ENCODE measurements around the gene TAOK1.

Gene TAOK1

DNA sequence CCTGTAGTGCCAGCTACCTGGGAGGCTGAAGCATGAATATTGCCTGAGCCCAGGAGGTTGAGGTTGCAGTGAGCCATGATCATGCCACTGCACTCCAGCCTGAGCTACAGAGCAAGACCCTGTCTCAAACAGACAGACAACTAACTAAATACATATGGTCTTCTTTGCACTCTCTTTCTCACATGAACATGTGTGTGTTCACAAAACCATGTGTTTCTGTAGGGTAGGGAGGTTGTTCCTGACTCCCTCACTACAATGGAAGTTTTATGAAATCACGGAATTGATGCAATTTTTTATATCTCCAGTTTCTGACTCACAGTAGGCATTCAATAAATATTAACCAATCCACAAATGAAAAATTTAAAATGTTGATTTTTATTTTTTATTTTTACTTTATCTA, 128.2 kb downstream of the TAOK1 start:
- DNase-seq (ENCODE audit: low read depth, low spot score): no peak
- H3K4me3 ChIP-seq (ENCODE audit: low read depth, low read length): no peak overlapping the region
- POLR2A ChIA-PET: no interaction called here
- CTCF ChIA-PET: no interaction called here
- TF ChIP-seq, protein P1, sequence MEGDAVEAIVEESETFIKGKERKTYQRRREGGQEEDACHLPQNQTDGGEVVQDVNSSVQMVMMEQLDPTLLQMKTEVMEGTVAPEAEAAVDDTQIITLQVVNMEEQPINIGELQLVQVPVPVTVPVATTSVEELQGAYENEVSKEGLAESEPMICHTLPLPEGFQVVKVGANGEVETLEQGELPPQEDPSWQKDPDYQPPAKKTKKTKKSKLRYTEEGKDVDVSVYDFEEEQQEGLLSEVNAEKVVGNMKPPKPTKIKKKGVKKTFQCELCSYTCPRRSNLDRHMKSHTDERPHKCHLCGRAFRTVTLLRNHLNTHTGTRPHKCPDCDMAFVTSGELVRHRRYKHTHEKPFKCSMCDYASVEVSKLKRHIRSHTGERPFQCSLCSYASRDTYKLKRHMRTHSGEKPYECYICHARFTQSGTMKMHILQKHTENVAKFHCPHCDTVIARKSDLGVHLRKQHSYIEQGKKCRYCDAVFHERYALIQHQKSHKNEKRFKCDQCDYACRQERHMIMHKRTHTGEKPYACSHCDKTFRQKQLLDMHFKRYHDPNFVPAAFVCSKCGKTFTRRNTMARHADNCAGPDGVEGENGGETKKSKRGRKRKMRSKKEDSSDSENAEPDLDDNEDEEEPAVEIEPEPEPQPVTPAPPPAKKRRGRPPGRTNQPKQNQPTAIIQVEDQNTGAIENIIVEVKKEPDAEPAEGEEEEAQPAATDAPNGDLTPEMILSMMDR (IDR thresholded peaks at IDR 0.05; ENCODE audit: insufficient read depth, low read length, missing control alignments): no peak

DNA sequence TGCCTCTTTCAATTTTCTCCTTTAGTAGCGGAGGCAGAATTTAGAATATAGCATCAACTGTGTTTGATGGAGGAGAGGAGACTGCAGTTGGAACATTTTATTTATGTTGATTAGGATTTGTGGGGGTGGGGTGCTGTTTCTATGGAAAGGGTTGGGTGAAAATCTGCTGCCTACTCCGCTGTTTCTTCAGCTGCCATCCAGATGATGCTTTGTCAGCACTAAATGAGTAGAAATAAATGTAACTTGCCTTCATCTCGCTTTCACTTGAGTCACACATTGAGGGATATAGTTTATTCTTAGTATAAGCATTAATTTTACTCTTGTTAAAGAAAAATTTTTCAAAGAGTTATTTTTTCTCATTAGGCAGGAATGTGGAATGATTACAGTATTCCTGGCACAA, 134.5 kb downstream of the TAOK1 start:
- TF ChIP-seq, protein P1 (IDR thresholded peaks at IDR 0.05; ENCODE audit: insufficient read depth, low read length, missing control alignments): no peak
- CTCF ChIA-PET: interaction anchor here (1.4 to 6.2 kb wide), 4 partner anchors 11 to 155 kb away, joined by 4 to 64 read pairs (median 10); no protein-coding TSS in a partner anchor
- DNase-seq (ENCODE audit: low read depth, low spot score): no peak
- POLR2A ChIA-PET: no interaction called here
- no peak overlapping the region for H3K4me3 ChIP-seq (ENCODE audit: low read depth, low read length)

DNA sequence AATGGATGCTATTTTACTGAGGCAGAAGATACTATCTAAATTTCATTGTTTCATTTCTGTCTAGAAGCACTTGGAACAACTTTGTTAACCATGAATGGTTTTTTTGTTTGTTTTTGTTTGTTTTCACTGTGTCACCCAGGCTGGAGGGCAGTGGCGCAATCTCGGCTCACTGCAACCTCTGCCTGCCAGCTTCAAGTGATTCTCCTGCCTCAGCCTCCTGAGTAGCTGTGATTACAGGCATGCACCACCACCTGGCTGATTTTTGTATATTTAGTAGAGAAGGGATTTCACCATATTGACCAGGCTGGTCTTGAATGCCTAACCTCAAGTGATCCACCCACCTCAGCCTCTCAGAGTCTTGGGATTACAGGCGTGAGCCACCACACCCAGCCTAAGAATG, 136.2 kb downstream of the TAOK1 start:
- TF ChIP-seq, protein P1 (IDR thresholded peaks at IDR 0.05; ENCODE audit: insufficient read depth, low read length, missing control alignments): no peak
- ChIA-PET POLR2A (no interaction called here), CTCF (interaction anchor here (3.3 kb wide), 2 partner anchors 11 to 156 kb away, joined by 14 to 22 read pairs; no protein-coding TSS in a partner anchor)
- H3K4me3 ChIP-seq (ENCODE audit: low read depth, low read length): no peak overlapping the region
- no peak for DNase-seq (ENCODE audit: low read depth, low spot score)

DNA sequence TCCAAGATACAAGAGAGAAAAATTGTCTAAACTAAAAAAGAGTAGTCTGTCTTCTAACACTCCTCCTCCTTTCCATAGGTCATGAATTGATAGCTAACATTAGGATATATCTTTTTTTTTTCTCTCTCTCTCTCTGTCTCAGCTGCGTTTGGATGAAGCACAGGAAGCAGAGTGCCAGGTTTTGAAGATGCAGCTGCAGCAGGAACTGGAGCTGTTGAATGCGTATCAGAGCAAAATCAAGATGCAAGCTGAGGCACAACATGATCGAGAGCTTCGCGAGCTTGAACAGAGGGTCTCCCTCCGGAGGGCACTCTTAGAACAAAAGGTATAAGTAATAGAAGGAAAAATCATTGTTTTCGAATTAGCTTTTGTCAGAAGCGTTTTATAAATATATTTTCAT, 143.8 kb downstream of the TAOK1 start:
- no peak for DNase-seq (ENCODE audit: low read depth, low spot score)
- POLR2A ChIA-PET: interaction anchor here (0.9 kb wide), 1 partner anchor 240 kb away, joined by 3 read pairs; the partner anchor contains the start of gene NUFIP2
- no peak overlapping the region for H3K4me3 ChIP-seq (ENCODE audit: low read depth, low read length)
- TF ChIP-seq, protein P1 (IDR thresholded peaks at IDR 0.05; ENCODE audit: insufficient read depth, low read length, missing control alignments): no peak
- CTCF ChIA-PET: interaction anchor here (0.6 to 6.6 kb wide), 10 partner anchors 10 to 256 kb away, joined by 3 to 152 read pairs (median 4); no protein-coding TSS in a partner anchor

DNA sequence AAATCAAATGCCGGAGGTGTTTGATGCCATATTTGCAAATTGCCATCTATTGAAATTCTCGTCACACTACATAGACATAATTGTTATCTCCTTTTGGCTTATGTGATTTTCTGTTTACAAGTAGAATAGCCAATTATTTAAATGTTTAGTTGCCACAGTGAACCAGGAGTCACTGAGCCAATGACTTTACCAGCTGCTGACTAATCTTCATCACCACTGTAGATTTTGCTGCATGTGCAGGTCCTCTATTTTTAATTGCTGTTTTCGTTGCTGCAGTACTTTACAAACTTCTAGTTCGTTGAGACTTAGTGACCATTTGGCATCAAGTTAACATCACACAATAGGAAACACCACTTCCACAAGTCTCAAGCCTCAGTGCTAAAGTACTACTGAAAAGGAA, 153.9 kb downstream of the TAOK1 start:
- ChIA-PET CTCF (interaction anchor here (1.0 to 3.3 kb wide), 3 partner anchors 10 to 173 kb away, joined by 4 to 28 read pairs (median 5); no protein-coding TSS in a partner anchor), POLR2A (no interaction called here)
- DNase-seq (ENCODE audit: low read depth, low spot score): no peak
- H3K4me3 ChIP-seq (ENCODE audit: low read depth, low read length): no peak overlapping the region
- TF ChIP-seq, protein P1 (IDR thresholded peaks at IDR 0.05; ENCODE audit: insufficient read depth, low read length, missing control alignments): no peak

DNA sequence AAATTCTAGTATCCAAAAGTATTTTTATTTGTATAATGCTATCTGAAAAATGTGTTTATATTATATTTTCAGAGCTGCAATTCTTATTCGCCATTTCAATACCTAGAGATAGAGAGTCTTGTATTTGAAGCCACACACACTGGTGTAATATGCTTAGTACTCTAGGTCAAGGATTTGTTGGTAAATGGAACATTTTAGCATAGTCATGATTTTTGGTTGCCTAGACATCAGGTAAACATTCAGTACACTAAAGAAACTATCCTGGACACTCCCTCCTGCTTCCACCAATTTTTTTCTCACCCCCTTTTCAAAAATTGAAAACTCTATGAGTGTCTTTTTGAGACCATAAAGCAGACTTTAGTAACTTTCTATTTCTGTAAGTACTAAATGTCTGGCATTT, 155.9 kb downstream of the TAOK1 start:
- DNase-seq (ENCODE audit: low read depth, low spot score): no peak
- H3K4me3 ChIP-seq (ENCODE audit: low read depth, low read length): no peak overlapping the region
- TF ChIP-seq, protein P1 (IDR thresholded peaks at IDR 0.05; ENCODE audit: insufficient read depth, low read length, missing control alignments): no peak
- POLR2A ChIA-PET: no interaction called here
- CTCF ChIA-PET: interaction anchor here (1.0 to 4.6 kb wide), 3 partner anchors 9 to 175 kb away, joined by 4 to 28 read pairs (median 20); no protein-coding TSS in a partner anchor
